ENCODE results near the gene CNGA3. TPM values are rescaled to one million over a fixed set of nuclear protein-coding genes. Genes with fewer than 3 reads are reported as not detected.

CNGA3 gene
- total and polyA plus RNA-seq, 2 of the 8 experiments (the other 6 are each of a cell fraction or from before 2014, with no cell fraction given), result 0.02 TPM; not detected in 1

- TF ChIP-seq SIX5 (IDR thresholded peaks at IDR 0.05; ENCODE audit: low read depth, low read length) (no peak), HDAC6 (IDR thresholded peaks at IDR 0.05; ENCODE audit: low read depth, low read length) (no peak)
- H2BK20ac ChIP-seq (ENCODE audit: low read length), result no peak overlapping the region
- H3K23me2 ChIP-seq (ENCODE audit: low read depth, low read length), result no peaks in the 10 kb centered on the region
- no peak for FAIRE-seq
- H3K4me1 ChIP-seq (replicated peaks in 1 of 4; ENCODE audit: control insufficient read depth in 3 of 4, insufficient read depth in 4 of 4, low read length in 3 of 4), result no peaks in the 10 kb centered on the region
- no peak overlapping the region for H2BK15ac ChIP-seq (ENCODE audit: low read length)
- H3K14ac ChIP-seq (ENCODE audit: insufficient read length), result no peak overlapping the region
- H4K20me1 ChIP-seq (replicated peaks in 1 of 2; ENCODE audit: control insufficient read depth in 1 of 2, insufficient read depth in 2 of 2, low read length in 2 of 2), result no peaks in the 10 kb centered on the region
- H2BK120ac ChIP-seq (replicated peaks; ENCODE audit: low read depth, low read length), result no peak overlapping the region
- H3K79me2 ChIP-seq (ENCODE audit: control insufficient read depth in 1 of 2, insufficient read depth in 2 of 2, low read length in 2 of 2), result no peaks in the 10 kb centered on the region
- no peak overlapping the region for H3K18ac ChIP-seq (ENCODE audit: extremely low read depth, low read length)
- POLR2A ChIA-PET (ENCODE audit: partially characterized antibody), result no interaction called here
- no peaks in the 10 kb centered on the region for H3K27me3 ChIP-seq (replicated peaks in 1 of 4; ENCODE audit: control insufficient read depth in 3 of 4, extremely low read depth in 1 of 4, insufficient read depth in 3 of 4, low read length in 3 of 4)
- WGBS, 2 experiments (ENCODE audit: extremely low coverage in 1 of 2, insufficient coverage in 1 of 2, insufficient read length in 1 of 2, insufficient replicate concordance in 2 of 2, low coverage in 1 of 2, low lambda C conversion rate in 2 of 2, missing lambda C conversion rate in 1 of 2), result 85% methylated on average over 2 of the region's 2 CpGs; no CpG with 5 or more reads in 1 of the 2 experiments
- H3K27ac ChIP-seq (ENCODE audit: low read depth, low read length), result no peak overlapping the region
- no peak overlapping the region for H4K8ac ChIP-seq (ENCODE audit: extremely low read depth, insufficient read depth, low read length)
- no peak overlapping the region for H3K4me2 ChIP-seq (ENCODE audit: insufficient read depth in 1 of 2, low read depth in 2 of 2, low read length in 2 of 2)
- no peak overlapping the region for H3K4ac ChIP-seq (replicated peaks; ENCODE audit: insufficient read length, low read depth, low read length)
- no peak overlapping the region for H3K23ac ChIP-seq (ENCODE audit: insufficient read length)
- H3K9me3 ChIP-seq (ENCODE audit: insufficient read depth in 2 of 2, low read depth in 1 of 2, low read length in 1 of 2), result peaks cover 34 to 35% of the 10 kb centered on the region in 2 experiments
- no peak overlapping the region for H2BK5ac ChIP-seq (ENCODE audit: low read depth, low read length)
- no peak overlapping the region for H3K56ac ChIP-seq (replicated peaks; ENCODE audit: insufficient read length, low read depth, low read length)
- H3K4me3 ChIP-seq (ENCODE audit: extremely low read depth in 1 of 4, insufficient read depth in 2 of 4, low read depth in 3 of 4, low read length in 4 of 4), result no peak overlapping the region
- no peak for DNase-seq (ENCODE audit: low read depth in 1 of 2, low spot score in 2 of 2)
- H2AK5ac ChIP-seq (ENCODE audit: low read depth, low read length), result no peak overlapping the region
- H2BK12ac ChIP-seq (ENCODE audit: low read depth, low read length), result no peak overlapping the region
- no peak overlapping the region for H4K5ac ChIP-seq (ENCODE audit: insufficient read length, low read depth, low read length)
- H2AFZ ChIP-seq (ENCODE audit: low read length), result no peak overlapping the region
- no peaks in the 10 kb centered on the region for H3K79me1 ChIP-seq (ENCODE audit: low read depth, low read length)
- H4K91ac ChIP-seq (replicated peaks; ENCODE audit: insufficient read length, low read length), result no peak overlapping the region
- CTCF ChIA-PET (ENCODE audit: partially characterized antibody), result interaction anchor here (0.5 to 1.7 kb wide), 4 partner anchors 10 to 953 kb away, joined by 3 to 9 read pairs (median 4); no protein-coding TSS in a partner anchor
- H3K9ac ChIP-seq (replicated peaks in 1 of 4; ENCODE audit: extremely low read depth in 1 of 4, low read depth in 3 of 4, low read length in 3 of 4), result no peak overlapping the region
- H3K36me3 ChIP-seq (ENCODE audit: control insufficient read depth in 2 of 4, insufficient read depth in 4 of 4, low read length in 3 of 4), result no peaks in the 10 kb centered on the region; a peak in 1 of 8 replicates
These were observed 22.1 kb upstream of the CNGA3 start for GRCh38 chr2:98324181-98324580.
